GM18505 (cell line): Measurements from ENCODE around the gene EBI3.
"Not testable (repeated sequence)": the region's sequence is repeated elsewhere in the genome, so short reads cannot be mapped to it uniquely, and the experiment has no call there.

Source experiments
- ATAC-seq: cut with Tn5 transposase; IDR thresholded peaks from one replicate; pipeline ENCODE4 v1.9.1; 2021; ENCODE audit not compliant: unreplicated experiment
- POLR2A ChIP-seq: IDR thresholded peaks from 4 replicates; pipeline ENCODE4 v1.6.1; 2011; ENCODE audit warnings: borderline replicate concordance; ENCODE audit not compliant: insufficient read depth, insufficient read length; ENCODE audit errors: extremely low read depth

The EBI3 gene

GRCh38 chr19:4272894-4273293 lies 43.6 kb downstream of the EBI3 start:
- no peak for ATAC-seq
- no peak for TF ChIP-seq POLR2A

- ATAC-seq = not testable (repeated sequence)
These were observed 45.0 kb downstream of the EBI3 start for GRCh38 chr19:4274321-4274686.

GRCh38 chr19:4277191-4277696 lies 47.9 kb downstream of the EBI3 start:
- TF ChIP-seq POLR2A = no peak

GRCh38 chr19:4278010-4278409 lies 48.7 kb downstream of the EBI3 start:
- ATAC-seq = no peak
- no peak for TF ChIP-seq POLR2A

More at GRCh38 chr19:4277191-4277696, 47.9 kb downstream of the EBI3 start:
- ATAC-seq = no peak

GRCh38 chr19:4278419-4279266 lies 49.3 kb downstream of the EBI3 start, which contains the start of gene SHD:
SHD (plus strand) TSS chr19:4279266; CDS start chr19:4280064, 798 bp downstream.
- ATAC-seq = no peak
- TF ChIP-seq POLR2A = no peak

- ATAC-seq = no peak
- TF ChIP-seq POLR2A = no peak
These were observed 49.9 kb downstream of the EBI3 start for GRCh38 chr19:4279267-4279529.

GRCh38 chr19:4279530-4280422 lies 50.5 kb downstream of the EBI3 start:
- no peak for ATAC-seq

GRCh38 chr19:4284176-4284958 lies 55.0 kb downstream of the EBI3 start:
- TF ChIP-seq POLR2A = no peak
- ATAC-seq = no peak

More at GRCh38 chr19:4279530-4280422, 50.5 kb downstream of the EBI3 start:
- no peak for TF ChIP-seq POLR2A

GRCh38 chr19:4284974-4285373 lies 55.7 kb downstream of the EBI3 start:
- TF ChIP-seq POLR2A = no peak
- no peak for ATAC-seq

GRCh38 chr19:4286141-4286540 lies 56.8 kb downstream of the EBI3 start:
- ATAC-seq = not testable (repeated sequence)
